ENCODE results near the gene OSGEP.

The OSGEP gene

GRCh38 chr14:20412876-20413743 lies 41.5 kb downstream of the OSGEP start, which contains the start of gene TEP1:
TSS of gene TEP1 (minus strand) at chr14:20413501. CDS start at chr14:20408439, 5,062 bp downstream.
- peaks cover 10 to 19% of the 10 kb centered on the region in 2 donors for H3K36me3 Mint-ChIP-seq
- no peaks in the 10 kb centered on the region for H3K27me3 Mint-ChIP-seq
- H3K4me1 Mint-ChIP-seq, result peaks cover 27 to 55% of the 10 kb centered on the region in 2 donors
- no peaks in the 10 kb centered on the region for H3K9me3 Mint-ChIP-seq
- H3K27ac Mint-ChIP-seq, result peak within 1 kb of the TSS; percentile 98
- ATAC-seq (replicated peaks), result peak; percentile 86 to 87
- H3K4me3 Mint-ChIP-seq, result peak within 1 kb of the TSS; percentile 96 to 97
- DNase-seq, result peak; percentile 64

- Mint-ChIP-seq H3K36me3 (peaks cover 14 to 26% of the 10 kb centered on the region in 2 donors), H3K4me3 (peak overlapping the region; percentile 96 to 97), H3K27me3 (no peaks in the 10 kb centered on the region), H3K9me3 (no peaks in the 10 kb centered on the region), H3K27ac (peak overlapping the region; percentile 98), H3K4me1 (peaks cover 32 to 59% of the 10 kb centered on the region in 2 donors)
- DNase-seq (no peak), ATAC-seq (replicated peaks) (peak; percentile 39 to 41)
These were observed 42.2 kb downstream of the OSGEP start for GRCh38 chr14:20412411-20412810.

GRCh38 chr14:20409226-20409625 lies 45.4 kb downstream of the OSGEP start:
- Mint-ChIP-seq H3K4me3 (no peak overlapping the region), H3K27me3 (no peaks in the 10 kb centered on the region), H3K4me1 (peaks cover 40 to 71% of the 10 kb centered on the region in 2 donors), H3K9me3 (no peaks in the 10 kb centered on the region), H3K27ac (peak overlapping the region; percentile 9), H3K36me3 (peaks cover 38 to 56% of the 10 kb centered on the region in 2 donors)
- DNase-seq, result no peak
- ATAC-seq (replicated peaks), result no peak

- H3K36me3 Mint-ChIP-seq, result peaks cover 51 to 82% of the 10 kb centered on the region in 2 donors
- no peaks in the 10 kb centered on the region for H3K9me3 Mint-ChIP-seq
- ATAC-seq (replicated peaks), result no peak
- peaks cover 38 to 57% of the 10 kb centered on the region in 2 donors for H3K4me1 Mint-ChIP-seq
- no peak overlapping the region for H3K27ac Mint-ChIP-seq
- H3K4me3 Mint-ChIP-seq, result no peak overlapping the region
- H3K27me3 Mint-ChIP-seq, result no peaks in the 10 kb centered on the region
- no peak for DNase-seq
These were observed 51.1 kb downstream of the OSGEP start for GRCh38 chr14:20403521-20403920.

GRCh38 chr14:20400965-20401593 lies 53.5 kb downstream of the OSGEP start:
- no peak for DNase-seq
- peak overlapping the region; percentile 8 to 15 for H3K4me3 Mint-ChIP-seq
- peak; percentile 48 to 81 for ATAC-seq (replicated peaks)

GRCh38 chr14:20400589-20400964 lies 54.0 kb downstream of the OSGEP start:
- peak overlapping the region; percentile 8 to 15 for H3K4me3 Mint-ChIP-seq
- H3K36me3 Mint-ChIP-seq, result peaks cover 41 to 71% of the 10 kb centered on the region in 2 donors
- ATAC-seq (replicated peaks), result no peak
- H3K9me3 Mint-ChIP-seq, result no peaks in the 10 kb centered on the region
- no peaks in the 10 kb centered on the region for H3K27me3 Mint-ChIP-seq
- DNase-seq, result no peak
- H3K27ac Mint-ChIP-seq, result peak overlapping the region; percentile 44
- peaks cover 28 to 37% of the 10 kb centered on the region in 2 donors for H3K4me1 Mint-ChIP-seq

More at GRCh38 chr14:20400965-20401593, 53.5 kb downstream of the OSGEP start:
- Mint-ChIP-seq H3K27ac (peak overlapping the region; percentile 91), H3K9me3 (no peaks in the 10 kb centered on the region), H3K36me3 (peaks cover 40 to 69% of the 10 kb centered on the region in 2 donors), H3K4me1 (peaks cover 26 to 42% of the 10 kb centered on the region in 2 donors), H3K27me3 (no peaks in the 10 kb centered on the region)

- H3K27ac Mint-ChIP-seq, result no peak overlapping the region
- peaks cover 21 to 22% of the 10 kb centered on the region in 2 donors for H3K4me1 Mint-ChIP-seq
- no peak for DNase-seq
- H3K27me3 Mint-ChIP-seq, result no peaks in the 10 kb centered on the region
- no peaks in the 10 kb centered on the region for H3K9me3 Mint-ChIP-seq
- no peak overlapping the region for H3K4me3 Mint-ChIP-seq
- peaks cover 43 to 55% of the 10 kb centered on the region in 2 donors for H3K36me3 Mint-ChIP-seq
- no peak for ATAC-seq (replicated peaks)
These were observed 57.1 kb downstream of the OSGEP start for GRCh38 chr14:20397511-20397910.

All from stimulated activated naive B cell treated with anti-CD40 and anti-IgM and Interleukin-4, amounts not matched to agents 10 μg/mL and 1 μg/mL and 100 μg/mL, for 72 hours (primary cell).